Fibroblast of lung (primary cell): Measurements from ENCODE around the gene ITPRIPL2.

Experiments
- EZH2 ChIP-seq: IDR thresholded peaks from 2 replicates; pipeline ENCODE4 v1.5.1; 2012; ENCODE audit warnings: low read length, control low read depth, mild to moderate bottlenecking; ENCODE audit errors: missing control alignments
- TF ChIP-seq, protein P1 (sequence below), 2 donors: IDR thresholded peaks in 1 of 2; conservative IDR thresholded peaks in 1 of 2; 1 replicate in 1 of 2; 2 replicates in 1 of 2; pipeline ENCODE4 v1.5.1; 2011 to 2012; ENCODE audit warnings: low read length in 2 of 2, control low read depth in 1 of 2, inconsistent platforms in 1 of 2, low read depth in 1 of 2, mild to moderate bottlenecking in 1 of 2

DNA sequence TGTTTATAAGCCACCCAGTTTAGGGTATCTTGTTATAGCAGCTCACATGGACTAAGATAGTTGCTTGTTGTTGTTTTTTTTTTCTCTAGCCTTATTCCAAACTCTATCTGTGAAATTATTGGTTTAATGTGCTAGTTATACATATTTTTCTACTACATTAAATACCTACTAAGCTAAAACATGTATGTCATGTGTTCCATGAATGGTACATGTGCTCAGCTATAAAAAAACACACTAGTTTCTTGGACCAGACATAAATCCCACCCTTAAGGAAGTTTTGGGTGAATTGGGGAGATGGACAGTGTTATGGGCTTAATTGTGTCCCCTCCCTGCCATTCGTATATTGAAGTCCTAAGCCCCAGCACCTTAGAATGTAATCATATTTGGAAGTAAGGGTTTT, 19.8 kb downstream of the ITPRIPL2 start:
- TF ChIP-seq, protein P1, sequence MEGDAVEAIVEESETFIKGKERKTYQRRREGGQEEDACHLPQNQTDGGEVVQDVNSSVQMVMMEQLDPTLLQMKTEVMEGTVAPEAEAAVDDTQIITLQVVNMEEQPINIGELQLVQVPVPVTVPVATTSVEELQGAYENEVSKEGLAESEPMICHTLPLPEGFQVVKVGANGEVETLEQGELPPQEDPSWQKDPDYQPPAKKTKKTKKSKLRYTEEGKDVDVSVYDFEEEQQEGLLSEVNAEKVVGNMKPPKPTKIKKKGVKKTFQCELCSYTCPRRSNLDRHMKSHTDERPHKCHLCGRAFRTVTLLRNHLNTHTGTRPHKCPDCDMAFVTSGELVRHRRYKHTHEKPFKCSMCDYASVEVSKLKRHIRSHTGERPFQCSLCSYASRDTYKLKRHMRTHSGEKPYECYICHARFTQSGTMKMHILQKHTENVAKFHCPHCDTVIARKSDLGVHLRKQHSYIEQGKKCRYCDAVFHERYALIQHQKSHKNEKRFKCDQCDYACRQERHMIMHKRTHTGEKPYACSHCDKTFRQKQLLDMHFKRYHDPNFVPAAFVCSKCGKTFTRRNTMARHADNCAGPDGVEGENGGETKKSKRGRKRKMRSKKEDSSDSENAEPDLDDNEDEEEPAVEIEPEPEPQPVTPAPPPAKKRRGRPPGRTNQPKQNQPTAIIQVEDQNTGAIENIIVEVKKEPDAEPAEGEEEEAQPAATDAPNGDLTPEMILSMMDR (conservative IDR thresholded peaks at IDR 0.05 in 1 of 2, IDR thresholded peaks at IDR 0.05 in 1 of 2; ENCODE audit: low read depth in 1 of 2, low read length in 2 of 2): no peak
- TF ChIP-seq EZH2: no peak
